H9 (cell line): ENCODE results near the gene PRR12. TPM values are rescaled to one million over a fixed set of nuclear protein-coding genes. Genes with fewer than 3 reads are reported as not detected.

Experiments used
- DNase-seq: peaks from one replicate; pipeline ENCODE4 v3.0.0-alpha.2; 2017
- H2AFZ ChIP-seq: one replicate; pipeline ENCODE4 v1.6.1; 2013; ENCODE audit warnings: mild to moderate bottlenecking, low read length, control low read depth, moderate library complexity
- H2AK5ac ChIP-seq: 2 replicates; pipeline ENCODE4 v1.6.1; 2013; ENCODE audit warnings: low read length, control low read depth, mixed read lengths; ENCODE audit not compliant: insufficient read length
- H2BK120ac ChIP-seq: one replicate; pipeline ENCODE4 v1.6.1; 2013; ENCODE audit warnings: low read depth, mild to moderate bottlenecking, low read length, control low read depth, inconsistent platforms; ENCODE audit not compliant: poor library complexity, severe bottlenecking
- H2BK12ac ChIP-seq: 2 replicates; pipeline ENCODE4 v1.6.1; 2013; ENCODE audit warnings: low read length, control low read depth, mixed read lengths, low read depth; ENCODE audit not compliant: insufficient read length
- H2BK15ac ChIP-seq: 2 replicates; pipeline ENCODE4 v1.6.1; 2013; ENCODE audit warnings: low read depth, low read length, control low read depth
- H2BK20ac ChIP-seq: one replicate; pipeline ENCODE4 v1.6.1; 2013; ENCODE audit warnings: low read depth, mild to moderate bottlenecking, low read length, control low read depth, inconsistent platforms; ENCODE audit not compliant: poor library complexity, severe bottlenecking
- H2BK5ac ChIP-seq: 2 replicates; pipeline ENCODE4 v1.6.1; 2013; ENCODE audit warnings: low read length, control low read depth, mixed read lengths; ENCODE audit not compliant: insufficient read length
- H3K14ac ChIP-seq: 2 replicates; pipeline ENCODE4 v1.6.1; 2013; ENCODE audit warnings: low read length, control low read depth; ENCODE audit not compliant: insufficient read depth
- H3K18ac ChIP-seq: 2 replicates; pipeline ENCODE4 v1.6.1; 2013; ENCODE audit warnings: low read depth, mild to moderate bottlenecking, mixed read lengths, low read length, control low read depth; ENCODE audit not compliant: insufficient read length
- H3K23ac ChIP-seq: 2 replicates; pipeline ENCODE4 v1.6.1; 2013; ENCODE audit warnings: low read length, control low read depth, mixed read lengths, low read depth; ENCODE audit not compliant: insufficient read length
- H3K23me2 ChIP-seq: 2 replicates; pipeline ENCODE4 v1.6.1; 2013; ENCODE audit warnings: low read depth, mild to moderate bottlenecking, mixed read lengths, low read length, control low read depth; ENCODE audit not compliant: insufficient read length, poor library complexity, severe bottlenecking
- H3K27ac ChIP-seq: 2 replicates; pipeline ENCODE4 v1.5.1; 2013; ENCODE audit warnings: low read length, control low read depth, mixed read lengths, low read depth; ENCODE audit not compliant: insufficient read length
- H3K27me3 ChIP-seq: 2 replicates; pipeline ENCODE4 v1.6.1; 2013; ENCODE audit warnings: low read length, control low read depth, inconsistent platforms; ENCODE audit not compliant: insufficient read depth
- H3K4ac ChIP-seq: 2 replicates; pipeline ENCODE4 v1.6.1; 2013; ENCODE audit warnings: low read depth, mild to moderate bottlenecking, control low read depth, inconsistent platforms, low read length, moderate library complexity
- H3K4me1 ChIP-seq: 2 replicates; pipeline ENCODE4 v1.6.1; 2013; ENCODE audit warnings: low read length, control low read depth, inconsistent platforms; ENCODE audit not compliant: insufficient read depth
- H3K4me2 ChIP-seq: 2 replicates; pipeline ENCODE4 v1.6.1; 2013; ENCODE audit warnings: low read length, control low read depth, mixed read lengths; ENCODE audit not compliant: insufficient read length, insufficient read depth
- H3K56ac ChIP-seq: 2 replicates; pipeline ENCODE4 v1.6.1; 2013; ENCODE audit warnings: low read depth, mild to moderate bottlenecking, mixed read lengths, low read length, control low read depth; ENCODE audit not compliant: insufficient read length
- H3K79me1 ChIP-seq: 2 replicates; pipeline ENCODE4 v1.6.1; 2013; ENCODE audit warnings: low read depth, mild to moderate bottlenecking, moderate library complexity, low read length, control low read depth, inconsistent platforms; ENCODE audit not compliant: insufficient read depth, poor library complexity, severe bottlenecking
- H3K79me2 ChIP-seq: 2 replicates; pipeline ENCODE4 v1.6.1; 2013; ENCODE audit warnings: low read length, control low read depth, inconsistent platforms; ENCODE audit not compliant: insufficient read depth
- H3K9ac ChIP-seq: 2 replicates; pipeline ENCODE4 v1.6.1; 2013; ENCODE audit warnings: low read length, control low read depth, mixed read lengths; ENCODE audit not compliant: insufficient read length; ENCODE audit errors: extremely low read depth
- H3K9me3 ChIP-seq: one replicate; pipeline ENCODE4 v1.6.1; 2013; ENCODE audit warnings: low read depth, low read length, inconsistent platforms; ENCODE audit not compliant: control insufficient read depth
- H3T11ph ChIP-seq: one replicate; pipeline ENCODE4 v1.6.1; 2013; ENCODE audit warnings: mild to moderate bottlenecking, low read length, control low read depth, inconsistent platforms
- H4K20me1 ChIP-seq: one replicate; pipeline ENCODE4 v1.6.1; 2013; ENCODE audit not compliant: control insufficient read depth, insufficient read length, insufficient read depth
- H4K5ac ChIP-seq: 2 replicates; pipeline ENCODE4 v1.6.1; 2013; ENCODE audit warnings: low read depth, mild to moderate bottlenecking, mixed read lengths, low read length, control low read depth; ENCODE audit not compliant: insufficient read length
- H4K8ac ChIP-seq: replicated peaks from 2 replicates; pipeline ENCODE4 v1.6.1; 2013; ENCODE audit warnings: low read length, control low read depth, mixed read lengths, low read depth; ENCODE audit not compliant: insufficient read length
- H4K91ac ChIP-seq: 2 replicates; pipeline ENCODE4 v1.6.1; 2013; ENCODE audit warnings: low read depth, mild to moderate bottlenecking, moderate library complexity, mixed read lengths, low read length, control low read depth; ENCODE audit not compliant: insufficient read length
- H3K27ac Mint-ChIP-seq, 3 experiments: 2 replicates in 2 of 3; 3 replicates in 1 of 3; pipeline ENCODE4 v1.8.0; 2020 to 2021; ENCODE audit warnings: mixed read lengths in 3 of 3, mild to moderate bottlenecking in 1 of 3, moderate library complexity in 1 of 3
- H3K27me3 Mint-ChIP-seq: 2 replicates; pipeline ENCODE4 v1.8.0; 2021; ENCODE audit warnings: low read depth, mild to moderate bottlenecking, moderate library complexity, mixed read lengths
- H3K36me3 Mint-ChIP-seq, 3 experiments: 2 replicates in 2 of 3; 3 replicates in 1 of 3; pipeline ENCODE4 v1.8.0; 2020 to 2021; ENCODE audit warnings: low read depth in 3 of 3, mixed read lengths in 3 of 3; ENCODE audit not compliant: insufficient read depth in 1 of 3
- H3K4me1 Mint-ChIP-seq, 2 experiments: 2 replicates each; pipeline ENCODE4 v1.8.0; 2020; ENCODE audit warnings: mixed read lengths in 2 of 2
- H3K4me3 Mint-ChIP-seq, 2 experiments: 2 replicates in 1 of 2; 3 replicates in 1 of 2; pipeline ENCODE4 v1.8.0; 2020 to 2021; ENCODE audit warnings: mild to moderate bottlenecking in 2 of 2, mixed read lengths in 2 of 2, moderate library complexity in 1 of 2
- H3K9me3 Mint-ChIP-seq, 2 experiments: 2 replicates in 1 of 2; 3 replicates in 1 of 2; pipeline ENCODE4 v1.8.0; 2020; ENCODE audit warnings: mild to moderate bottlenecking in 2 of 2, mixed read lengths in 2 of 2, moderate library complexity in 1 of 2
- CTCF ChIP-seq: fragments of 200-600 bp; sonication (generic); conservative IDR thresholded peaks from 3 replicates; pipeline ENCODE4 v1.8.0; 2021; ENCODE audit warnings: antibody characterized with exemption, mild to moderate bottlenecking
- WGBS: extraction: QIAGEN DNeasy Blood & Tissue Kit; methylation state at CpG from one replicate; pipeline ENCODE4 v1.1.7; 2013; ENCODE audit warnings: missing lambda C conversion rate, low lambda C conversion rate, mixed read lengths; ENCODE audit not compliant: insufficient read length; ENCODE audit errors: extremely low coverage; 5-methylcytosine and 5-hydroxymethylcytosine counted together
- total RNA-seq: library from RNA; stranded (reverse); gene quantifications from 2 replicates; pipeline ENCODE4 v1.2.1, GENCODE V29; 2021

Gene PRR12
- total RNA-seq, 1 experiment from 2014 or later: 65.9 TPM

- Histone ChIP-seq H3K4me2 (no peak overlapping the region), H3K9ac (no peak overlapping the region), H4K8ac (no peak overlapping the region), H3K23ac (no peak overlapping the region), H3K9me3 (no peaks in the 10 kb centered on the region), H3K56ac (no peak overlapping the region), H3K27me3 (no peaks in the 10 kb centered on the region), H2BK120ac (no peak overlapping the region), H2AK5ac (no peak overlapping the region), H3T11ph (no peak overlapping the region), H2BK5ac (no peak overlapping the region), H3K79me2 (no peaks in the 10 kb centered on the region), H2BK12ac (no peak overlapping the region), H2BK15ac (no peak overlapping the region), H3K18ac (no peak overlapping the region), H4K5ac (no peak overlapping the region), H3K4ac (no peak overlapping the region), H3K79me1 (no peaks in the 10 kb centered on the region), H4K20me1 (no peaks in the 10 kb centered on the region), H3K14ac (no peak overlapping the region), H4K91ac (no peak overlapping the region), H3K4me1 (no peaks in the 10 kb centered on the region), H3K23me2 (no peaks in the 10 kb centered on the region), H3K27ac (no peak overlapping the region), H2AFZ (no peak overlapping the region), H2BK20ac (no peak overlapping the region)
- no CpG with 5 or more reads among the region's 110 CpGs for WGBS
- H3K27ac Mint-ChIP-seq: no peak overlapping the region
- no peak for TF ChIP-seq CTCF
- H3K4me3 Mint-ChIP-seq: no peak overlapping the region
- H3K4me1 Mint-ChIP-seq: peaks cover 12 to 13% of the 10 kb centered on the region in 2 experiments
- DNase-seq: no peak
- no peaks in the 10 kb centered on the region for H3K27me3 Mint-ChIP-seq
- peaks cover 20 to 76% (median 69%) of the 10 kb centered on the region in 3 experiments for H3K36me3 Mint-ChIP-seq
- H3K9me3 Mint-ChIP-seq: no peaks in the 10 kb centered on the region; a peak in 1 of 5 replicates
Observed at GRCh38 chr19:49651820-49652550, 61.0 kb downstream of the PRR12 start.
